Umbilical cord (tissue), 2 donors: ENCODE results near the gene MBD3L4. TPM values are rescaled to one million over a fixed set of nuclear protein-coding genes. Genes with fewer than 3 reads are reported as not detected.
"Not testable (repeated sequence)": the region's sequence is repeated elsewhere in the genome, so short reads cannot be mapped to it uniquely, and the experiment has no call there.

ENCODE experiments used
- DNase-seq: peaks from one replicate; pipeline ENCODE4 v3.0.0-alpha.2; 2015; ENCODE audit warnings: low spot score
- total RNA-seq: library from RNA; depleted of rRNA; stranded (reverse); fragments of >200 nt; gene quantifications from one replicate; pipeline ENCODE4 v1.2.3, GENCODE V29; 2014; ENCODE audit warnings: low replicate concordance; ENCODE audit not compliant: insufficient read depth

MBD3L4 gene
- total RNA-seq, 1 donor from 2014 or later, result not detected

DNA sequence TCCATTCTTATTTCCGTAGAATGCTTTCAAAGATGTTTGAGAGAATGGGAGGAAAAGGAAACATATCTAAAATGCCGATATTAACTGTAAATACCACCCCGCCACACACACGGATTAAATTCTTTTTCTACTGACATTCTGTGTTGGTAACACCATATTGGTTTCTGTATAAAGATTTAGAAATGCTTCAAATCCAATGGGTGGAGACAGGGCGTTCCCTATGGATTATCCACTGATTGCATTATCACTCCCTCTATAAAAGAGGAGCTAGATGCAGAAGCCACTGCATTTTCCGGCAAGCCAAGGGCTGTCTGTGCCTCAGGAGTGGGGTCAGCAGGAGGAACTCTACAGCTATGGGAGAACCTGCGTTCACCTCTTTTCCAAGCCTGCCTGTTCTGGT lies 9.0 kb upstream of the MBD3L4 start, which contains the start of gene MBD3L2:
Gene MBD3L2, plus strand, starts transcription at position 301 of the 400 bp plus-strand sequence. Its CDS starts 53 bp downstream, at position 354.
- DNase-seq, result not testable (repeated sequence)

DNA sequence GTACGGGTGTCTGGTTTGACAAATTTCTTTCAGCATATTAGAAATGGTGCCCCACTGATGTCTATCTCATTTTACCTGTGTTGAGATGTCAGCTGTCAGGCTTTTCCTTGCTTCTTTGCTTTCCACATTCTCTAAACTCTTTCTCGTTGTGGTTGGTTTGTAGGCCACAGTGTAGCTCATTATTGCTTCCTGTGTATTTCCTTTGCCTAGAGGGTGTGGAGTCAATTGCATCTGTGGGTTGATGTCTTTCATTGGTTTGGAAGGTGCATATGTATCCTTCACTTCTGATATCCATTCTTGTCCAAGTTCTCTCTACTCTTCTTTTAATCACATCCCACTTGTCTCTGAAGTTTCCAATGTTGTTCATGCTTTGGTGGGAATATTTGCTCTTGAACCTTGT lies 1.6 kb upstream of the MBD3L4 start:
- DNase-seq, result not testable (repeated sequence)

DNA sequence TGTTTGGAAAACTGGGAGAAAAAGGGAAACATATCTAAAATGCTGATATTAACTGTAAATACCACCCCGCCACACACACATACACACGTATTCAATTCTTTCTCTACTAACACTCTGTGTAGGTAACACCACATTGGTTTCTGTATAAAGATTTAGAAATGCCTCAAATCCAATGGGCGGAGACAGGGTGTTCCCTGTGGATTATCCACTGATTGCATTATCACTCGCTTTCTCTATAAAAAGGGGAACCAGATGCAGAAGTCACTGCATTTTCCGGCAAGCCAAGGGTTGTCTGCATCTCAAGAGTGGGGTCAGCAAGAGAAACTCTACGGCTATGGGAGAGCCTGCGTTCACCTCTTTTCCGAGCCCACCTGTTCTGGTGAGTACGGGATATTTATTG lies 9.7 kb downstream of the MBD3L4 start, which contains the start of gene MBD3L5:
Gene MBD3L5, plus strand, starts transcription at position 301 of the 400 bp plus-strand sequence. Its CDS starts 34 bp downstream, at position 335.
- DNase-seq, result not testable (repeated sequence)

DNA sequence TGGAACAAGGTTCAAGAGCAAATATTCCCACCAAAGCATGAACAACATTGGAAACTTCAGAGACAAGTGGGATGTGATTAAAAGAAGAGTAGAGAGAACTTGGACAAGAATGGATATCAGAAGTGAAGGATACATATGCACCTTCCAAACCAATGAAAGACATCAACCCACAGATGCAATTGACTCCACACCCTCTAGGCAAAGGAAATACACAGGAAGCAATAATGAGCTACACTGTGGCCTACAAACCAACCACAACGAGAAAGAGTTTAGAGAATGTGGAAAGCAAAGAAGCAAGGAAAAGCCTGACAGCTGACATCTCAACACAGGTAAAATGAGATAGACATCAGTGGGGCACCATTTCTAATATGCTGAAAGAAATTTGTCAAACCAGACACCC lies 11.2 kb downstream of the MBD3L4 start:
- not testable (repeated sequence) for DNase-seq

DNA sequence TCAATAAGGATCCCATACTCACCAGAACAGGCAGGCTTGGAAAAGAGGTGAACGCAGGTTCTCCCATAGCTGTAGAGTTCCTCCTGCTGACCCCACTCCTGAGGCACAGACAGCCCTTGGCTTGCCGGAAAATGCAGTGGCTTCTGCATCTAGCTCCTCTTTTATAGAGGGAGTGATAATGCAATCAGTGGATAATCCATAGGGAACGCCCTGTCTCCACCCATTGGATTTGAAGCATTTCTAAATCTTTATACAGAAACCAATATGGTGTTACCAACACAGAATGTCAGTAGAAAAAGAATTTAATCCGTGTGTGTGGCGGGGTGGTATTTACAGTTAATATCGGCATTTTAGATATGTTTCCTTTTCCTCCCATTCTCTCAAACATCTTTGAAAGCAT lies 18.6 kb downstream of the MBD3L4 start, which contains the start of gene MBD3L2B:
Gene MBD3L2B, minus strand, starts transcription at position 101 of the 400 bp plus-strand sequence. Its CDS starts 34 bp downstream, at position 67.
- DNase-seq, result not testable (repeated sequence)

DNA sequence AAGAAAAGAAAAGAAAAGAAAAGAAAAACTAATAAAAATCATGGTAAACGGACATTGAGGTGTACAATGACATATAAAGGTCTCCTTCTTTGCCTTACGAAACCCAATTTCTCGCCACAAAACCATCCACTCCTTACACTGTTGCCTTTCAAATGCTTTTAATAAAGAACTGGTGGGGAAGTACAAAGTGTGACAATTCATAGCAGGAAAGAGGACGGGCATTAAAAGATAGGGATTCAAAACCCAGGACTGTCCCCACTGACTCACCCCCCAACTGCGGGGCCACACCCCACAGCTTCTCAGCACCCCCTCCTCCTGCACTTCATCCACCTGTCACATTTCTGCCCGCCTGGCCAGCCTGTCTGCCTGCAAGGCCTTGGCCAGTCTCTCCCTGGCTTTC lies 21.2 kb downstream of the MBD3L4 start:
- no peak for DNase-seq

DNA sequence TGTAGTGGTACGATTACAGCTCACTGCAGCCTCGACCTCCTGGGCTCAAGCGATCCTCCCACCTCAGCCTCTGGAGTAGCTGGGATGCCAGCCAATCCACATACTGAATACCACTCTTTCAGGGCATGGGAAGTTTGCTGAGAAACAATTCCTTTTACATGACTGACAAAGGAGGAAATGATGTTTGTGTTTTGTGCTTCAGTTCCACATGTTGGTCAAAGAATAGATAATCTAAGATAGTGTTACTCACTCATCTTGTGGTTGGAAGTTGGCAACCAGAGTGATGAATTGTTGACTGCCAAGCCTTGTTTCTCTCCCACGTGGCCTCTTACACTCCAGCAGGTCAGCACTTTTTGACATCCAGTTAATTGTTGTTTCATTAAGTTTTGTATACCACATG lies 26.3 kb downstream of the MBD3L4 start:
- DNase-seq, result no peak

DNA sequence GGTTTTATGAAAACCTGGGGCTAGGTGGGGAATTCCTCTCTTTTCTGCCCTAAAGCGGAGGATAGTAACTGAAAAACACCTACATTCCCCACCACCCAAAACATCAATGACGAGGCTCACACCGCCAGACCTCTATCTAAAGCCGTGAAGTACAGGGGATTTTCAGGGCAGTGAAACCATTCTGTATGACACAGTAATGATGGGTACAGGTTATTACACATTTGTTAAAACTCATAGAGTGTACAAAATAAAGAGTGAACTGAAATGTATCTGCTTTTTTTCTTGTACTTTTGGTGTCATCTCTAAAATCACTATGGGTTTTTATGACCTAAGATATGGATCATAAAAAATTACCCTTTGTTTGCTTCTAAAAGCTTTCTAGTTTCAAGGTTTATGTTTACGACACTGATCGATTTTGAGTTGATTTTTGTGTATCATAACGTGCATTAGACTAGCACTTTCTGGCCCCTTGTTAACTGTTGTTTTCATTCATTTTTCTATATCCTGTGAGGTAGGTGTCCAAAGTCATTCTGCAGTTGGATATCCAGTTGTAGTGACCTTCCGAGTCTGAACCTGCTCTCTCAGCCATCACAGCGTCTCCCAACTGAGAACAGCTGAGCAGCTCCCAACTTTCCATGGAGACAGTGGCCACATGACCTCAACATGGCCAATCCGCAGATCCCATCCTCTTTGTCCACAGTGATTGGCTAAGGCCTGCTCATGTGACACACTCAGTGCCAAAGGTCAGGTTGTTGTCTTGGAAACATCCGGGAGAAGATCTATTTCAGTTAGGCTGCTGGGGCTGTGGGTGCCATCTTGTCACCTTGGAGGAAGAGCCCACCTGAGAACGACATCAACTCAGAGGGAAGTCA lies 29.0 kb downstream of the MBD3L4 start:
- DNase-seq, result no peak

DNA sequence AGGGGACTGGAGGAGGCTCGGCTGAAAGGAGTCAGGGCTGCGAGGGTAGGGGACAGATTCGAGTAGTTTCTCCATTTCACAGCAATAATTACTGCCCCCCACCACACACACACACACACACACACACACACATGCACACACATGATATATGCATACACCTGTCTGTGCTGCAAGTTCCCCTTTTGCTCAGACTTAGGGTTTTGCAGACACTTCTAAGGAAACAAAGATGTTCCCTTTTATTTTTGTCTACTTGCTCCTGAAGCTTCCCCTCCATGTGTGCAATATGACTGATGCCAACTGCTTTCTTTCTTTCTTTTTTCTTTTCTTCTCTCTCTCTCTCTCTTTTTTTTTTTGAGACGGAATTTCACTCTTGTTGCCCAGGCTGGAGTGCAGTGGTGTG lies 32.1 kb downstream of the MBD3L4 start:
- no peak for DNase-seq

DNA sequence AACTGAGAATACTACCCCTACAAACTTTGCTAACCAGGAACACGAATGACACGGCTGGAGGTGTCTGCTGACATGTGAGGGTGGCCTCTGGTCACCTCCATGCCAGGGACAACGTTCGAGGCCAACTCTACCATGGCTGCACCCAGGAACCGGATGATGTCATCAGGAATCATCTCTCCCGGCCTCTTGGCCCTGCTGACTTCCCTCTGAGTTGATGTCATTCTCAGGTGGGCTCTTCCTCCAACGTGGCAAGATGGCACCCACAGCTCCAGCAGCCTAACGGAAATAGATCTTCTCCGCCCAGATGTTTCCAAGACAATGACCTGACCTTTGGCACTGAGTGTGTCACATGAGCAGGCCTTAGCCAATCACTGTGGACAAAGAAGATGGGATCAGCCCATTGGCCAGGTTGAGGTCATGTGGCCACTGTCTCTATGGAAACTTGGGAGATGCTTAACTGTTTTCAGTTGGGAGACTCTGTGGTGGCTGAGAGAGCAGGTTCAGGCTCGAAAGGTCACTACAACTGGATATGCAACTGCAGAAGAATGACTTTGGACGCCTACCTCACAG lies 33.8 kb downstream of the MBD3L4 start:
- no peak for DNase-seq

DNA sequence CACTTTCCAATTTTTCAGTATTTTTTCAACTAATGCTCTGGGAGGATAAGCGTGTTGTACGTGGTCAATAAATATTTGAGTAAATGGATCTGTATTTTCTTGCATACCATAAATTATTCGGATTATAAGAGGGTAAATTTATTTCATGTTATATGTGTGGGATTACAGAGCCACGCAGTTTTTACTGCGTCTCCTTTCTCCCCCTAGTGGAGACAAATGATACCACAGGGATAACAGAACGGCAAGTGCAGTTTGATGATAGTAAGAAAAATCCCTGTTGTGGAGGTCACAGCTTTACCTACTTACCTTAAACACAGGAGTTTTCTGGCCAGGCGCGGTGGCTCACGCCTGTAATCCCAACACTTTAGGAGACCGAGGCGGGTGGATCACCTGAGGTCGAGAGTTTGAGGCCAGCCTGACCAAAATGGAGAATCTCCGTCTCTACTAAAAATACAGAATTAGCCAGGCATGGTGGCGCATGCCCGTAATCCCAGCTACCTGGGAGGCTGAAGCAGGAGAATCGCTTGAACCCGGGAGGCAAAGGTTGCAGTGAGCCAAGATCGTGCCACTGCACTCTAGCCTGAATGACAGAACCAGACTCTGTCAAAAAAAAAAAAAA lies 35.6 kb downstream of the MBD3L4 start:
- peak; percentile 27 for DNase-seq

DNA sequence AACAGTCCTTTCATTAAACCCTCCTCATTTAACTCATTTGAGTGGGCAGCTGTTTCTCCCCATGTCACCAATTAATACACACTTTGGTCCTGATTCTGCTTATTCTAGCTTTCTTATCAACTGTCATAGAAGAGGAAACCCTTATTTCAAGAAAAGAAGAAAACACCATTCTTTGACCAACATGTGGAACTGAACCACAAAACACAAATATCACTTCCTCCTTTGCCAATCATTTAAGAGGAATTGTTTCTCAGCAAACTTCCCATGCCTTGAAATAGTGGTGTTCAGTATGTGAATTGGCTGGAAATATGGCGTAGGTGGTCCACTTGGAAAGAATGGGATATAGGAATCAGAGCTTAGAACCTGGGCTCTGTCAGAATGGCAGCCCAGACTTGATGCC lies 39.2 kb downstream of the MBD3L4 start:
- no peak for DNase-seq

DNA sequence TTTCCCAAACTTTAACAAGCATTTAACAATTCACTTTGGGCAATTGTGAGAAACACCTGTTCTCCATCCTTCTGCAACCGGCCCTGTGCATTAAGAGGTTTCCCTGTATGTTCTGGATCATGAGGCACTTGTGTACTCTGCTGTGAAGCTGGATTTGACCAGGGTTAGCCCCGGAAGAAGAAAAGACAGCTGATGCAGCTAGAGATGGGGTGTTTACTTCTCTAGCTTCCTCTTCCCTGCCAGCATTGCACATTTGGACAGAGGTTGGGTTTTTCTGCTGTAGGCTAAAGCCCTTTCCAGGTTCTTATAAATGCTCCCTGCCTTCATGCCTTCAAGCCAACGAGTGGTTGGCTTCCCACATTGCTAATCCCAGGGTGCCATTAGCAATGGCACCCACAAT lies 39.6 kb downstream of the MBD3L4 start:
- no peak for DNase-seq

DNA sequence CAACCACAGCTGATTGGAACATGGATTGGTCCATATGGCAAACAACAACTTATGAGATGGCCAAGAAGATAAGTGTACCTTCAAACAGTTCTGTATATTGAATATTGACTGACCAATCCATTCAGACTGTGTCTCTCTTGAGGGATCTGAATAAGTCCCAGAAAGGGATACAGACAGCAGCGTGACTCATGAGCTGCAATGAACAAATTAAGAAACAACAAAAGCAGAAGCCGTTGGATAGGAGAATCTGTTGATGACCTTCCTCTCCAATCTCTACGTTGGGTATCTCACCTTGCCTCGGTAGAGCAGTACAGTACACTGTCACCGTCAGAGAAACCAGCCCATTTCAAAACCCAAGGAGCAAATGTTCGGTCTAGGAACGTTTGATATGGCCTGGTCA lies 40.0 kb downstream of the MBD3L4 start:
- no peak for DNase-seq

DNA sequence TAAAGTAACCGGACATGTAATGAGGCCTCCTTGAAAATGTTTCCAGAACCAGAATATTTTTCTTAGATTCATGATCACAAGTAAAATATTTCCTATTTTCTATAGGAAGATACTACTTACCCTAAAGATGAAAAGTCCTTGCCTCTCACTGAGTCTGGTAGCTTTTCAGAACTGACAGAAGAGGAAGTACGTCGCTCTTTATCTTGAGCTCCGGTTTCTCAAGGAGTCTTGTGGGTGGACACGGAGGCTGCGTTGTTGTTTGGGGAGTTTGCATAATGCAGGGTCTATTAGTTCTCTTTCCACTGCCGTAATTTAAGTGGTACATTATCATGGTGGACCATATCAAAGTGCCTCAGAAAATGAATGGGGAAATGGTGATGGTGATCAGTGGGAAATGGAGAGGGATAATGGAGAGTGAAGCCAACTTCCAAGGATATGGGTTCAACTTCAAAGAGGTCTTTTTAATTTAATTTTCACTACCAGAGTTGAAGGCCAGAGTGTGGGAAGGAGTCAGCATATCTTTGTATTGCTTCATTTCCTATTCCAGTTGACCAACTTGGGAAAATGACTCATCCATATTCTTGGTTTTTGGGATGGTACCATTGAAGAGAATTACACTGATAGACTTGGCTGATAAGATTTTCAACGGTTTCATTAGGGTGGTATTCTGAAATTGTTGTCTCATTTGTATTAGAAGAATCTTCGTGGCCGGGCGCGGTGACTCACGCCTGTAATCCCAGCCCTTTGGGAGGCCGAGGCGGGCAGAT lies 42.1 kb downstream of the MBD3L4 start:
- no peak for DNase-seq

DNA sequence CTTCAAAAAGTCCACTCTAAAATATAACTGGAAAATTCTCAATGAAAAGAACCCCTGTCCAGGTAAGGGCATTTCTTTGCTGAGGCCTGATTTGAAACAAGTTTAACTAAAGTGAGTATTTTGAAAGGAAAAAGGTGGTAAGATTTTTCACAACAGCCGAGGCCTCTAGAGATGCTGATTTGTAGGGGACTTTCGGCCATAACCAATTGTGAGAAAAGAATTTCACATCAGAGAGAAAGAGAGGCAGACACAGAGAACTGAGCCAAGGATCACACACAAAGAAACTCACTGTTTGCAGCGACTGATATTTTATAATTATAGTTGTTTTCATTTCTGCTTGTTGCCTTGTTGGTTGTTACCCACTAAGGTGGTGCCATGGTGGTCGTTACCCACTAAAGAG lies 43.2 kb downstream of the MBD3L4 start:
- DNase-seq, result no peak

DNA sequence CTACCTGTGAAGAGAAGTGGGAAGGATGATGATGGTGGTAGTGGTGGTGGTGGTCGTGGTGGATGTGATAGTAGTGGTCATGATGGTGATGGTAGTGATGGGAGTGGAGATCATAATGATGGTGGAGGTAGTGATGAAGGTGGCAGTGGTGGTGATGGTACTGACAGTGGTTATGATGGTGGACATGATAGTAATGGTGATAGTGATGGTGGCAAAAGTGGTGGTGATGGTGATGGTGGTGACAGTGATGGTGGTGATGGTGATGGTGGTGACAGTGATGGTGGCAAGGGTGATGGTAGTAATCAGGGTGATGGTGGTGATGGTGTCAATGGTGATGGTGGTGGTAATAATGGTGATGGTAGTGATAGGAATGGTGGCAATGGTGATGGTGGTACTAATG lies 44.9 kb downstream of the MBD3L4 start:
- DNase-seq, result no peak

DNA sequence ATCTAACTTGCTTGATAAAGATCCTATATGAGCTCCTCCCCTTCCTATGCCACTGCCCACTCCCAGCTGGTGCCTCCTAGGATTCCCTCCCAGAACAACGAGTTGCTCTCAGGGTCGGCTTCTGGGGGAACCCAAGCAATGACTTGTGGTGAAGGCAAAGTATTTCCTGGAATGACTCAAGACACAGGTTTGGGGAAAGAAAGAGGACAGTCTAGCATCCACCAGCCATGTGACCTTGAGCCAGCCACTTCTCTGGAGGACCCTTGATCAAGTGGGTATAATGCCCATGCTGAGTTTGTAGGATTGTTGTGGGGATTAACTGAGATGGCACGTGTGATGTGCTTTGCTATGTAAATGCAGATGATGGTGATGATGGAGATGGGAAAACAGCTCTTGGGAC lies 51.7 kb downstream of the MBD3L4 start:
- DNase-seq, result no peak

DNA sequence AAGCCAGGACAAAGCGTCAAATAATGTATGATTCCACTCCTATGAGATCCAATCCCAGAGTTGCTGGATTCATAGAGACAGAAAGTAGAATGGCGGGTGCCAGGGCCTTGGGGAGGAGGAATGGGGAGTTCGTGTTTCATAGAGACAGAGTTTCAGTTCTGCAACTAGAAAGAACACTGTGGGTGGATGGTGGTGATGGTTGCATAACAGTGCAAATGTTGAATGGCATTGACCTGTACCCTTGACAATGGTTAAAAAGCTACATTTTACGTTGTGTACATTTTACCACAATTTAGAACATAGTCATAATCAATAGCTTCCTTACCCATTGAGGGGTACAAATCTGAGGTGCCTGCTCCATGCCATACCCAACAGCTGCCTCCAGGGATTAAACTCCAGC lies 52.1 kb downstream of the MBD3L4 start:
- DNase-seq, result no peak
